Activated naive CD4-positive, alpha-beta T cell (primary cell): Measurements from ENCODE around the gene CHAC1.

Experiments
- DNase-seq, 4 experiments: peaks; one replicate each; lab custom pipeline; 2025; lab: John Stamatoyannopoulos, UW

The CHAC1 gene

DNA sequence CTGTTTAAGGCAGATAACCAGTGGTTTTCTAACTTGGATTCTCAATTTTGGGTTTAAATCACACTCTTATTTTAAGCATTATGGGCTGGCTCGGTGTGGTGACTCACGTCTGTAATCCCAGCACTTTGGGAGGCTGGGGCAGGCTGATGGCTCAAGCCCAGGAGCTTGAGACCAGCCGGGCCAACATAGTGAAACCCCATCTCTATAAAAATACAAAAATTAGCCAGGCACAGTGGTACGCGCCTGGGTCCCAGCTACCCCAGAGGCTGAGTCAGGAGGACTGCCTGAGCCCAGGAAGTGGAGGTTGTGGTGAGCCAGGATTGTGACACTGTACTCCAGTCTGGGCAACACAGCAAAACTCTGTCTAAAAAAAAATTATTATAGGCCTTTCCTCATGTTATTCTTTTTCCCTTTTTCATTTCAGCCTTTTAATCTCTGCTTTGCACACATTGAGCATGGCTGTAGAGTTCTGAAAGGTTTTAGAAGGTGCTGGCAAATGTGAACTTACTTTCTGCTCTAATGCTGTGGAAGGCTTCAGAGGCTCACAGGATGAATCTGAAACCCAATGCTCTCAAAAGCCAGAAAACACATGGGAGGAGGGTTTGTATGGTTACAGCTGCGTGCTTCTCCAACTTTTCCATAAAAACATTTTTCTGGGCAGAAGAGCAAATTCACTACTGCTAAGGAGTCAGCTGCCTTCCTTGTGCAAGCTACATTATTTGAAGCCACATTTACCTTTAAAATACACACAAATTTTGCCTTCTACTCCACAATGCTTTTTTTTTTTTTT is 32.5 kb downstream of the CHAC1 start:
- no peak for DNase-seq

- no peak for DNase-seq
These were observed 33.5 kb downstream of the CHAC1 start for GRCh38 chr15:40986820-40987219.

DNA sequence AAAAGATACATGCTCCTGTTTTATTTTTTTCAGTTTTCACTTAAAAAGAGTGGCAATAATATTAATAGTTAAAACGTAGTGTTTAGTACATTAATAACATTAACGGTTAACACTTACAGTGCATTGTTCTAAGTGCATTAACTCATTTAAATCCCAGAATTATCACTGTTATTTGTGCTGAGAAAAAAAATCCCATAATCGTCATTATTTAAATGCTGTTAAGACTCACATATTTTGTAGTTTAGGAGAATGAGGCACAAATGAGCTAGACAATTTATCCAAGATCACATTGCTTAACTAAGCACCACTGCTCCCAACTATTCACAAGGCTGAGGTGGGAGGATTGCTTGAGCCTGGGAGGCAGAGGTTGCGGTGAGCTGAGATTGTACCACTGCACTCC is 34.9 kb downstream of the CHAC1 start:
- no peak for DNase-seq

DNA sequence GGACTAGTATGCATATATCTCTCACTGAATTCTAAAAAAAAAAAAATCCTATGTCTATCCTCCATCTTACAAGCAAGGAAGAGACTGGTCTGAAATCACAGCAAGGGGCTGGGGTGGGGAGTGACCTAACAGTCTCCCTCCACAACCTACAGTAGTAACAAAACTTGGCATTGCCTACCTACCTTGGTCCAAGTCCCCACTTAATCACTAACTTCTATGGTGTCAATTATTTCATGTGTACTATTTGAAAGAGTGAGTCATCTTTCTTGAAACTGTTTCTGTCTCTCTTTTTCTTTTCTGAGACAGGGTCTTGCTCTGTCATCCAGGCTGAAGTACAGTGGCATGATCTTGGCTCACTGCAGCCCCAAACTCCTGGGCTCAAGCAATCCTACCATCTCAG is 36.8 kb downstream of the CHAC1 start:
- DNase-seq = no peak

DNA sequence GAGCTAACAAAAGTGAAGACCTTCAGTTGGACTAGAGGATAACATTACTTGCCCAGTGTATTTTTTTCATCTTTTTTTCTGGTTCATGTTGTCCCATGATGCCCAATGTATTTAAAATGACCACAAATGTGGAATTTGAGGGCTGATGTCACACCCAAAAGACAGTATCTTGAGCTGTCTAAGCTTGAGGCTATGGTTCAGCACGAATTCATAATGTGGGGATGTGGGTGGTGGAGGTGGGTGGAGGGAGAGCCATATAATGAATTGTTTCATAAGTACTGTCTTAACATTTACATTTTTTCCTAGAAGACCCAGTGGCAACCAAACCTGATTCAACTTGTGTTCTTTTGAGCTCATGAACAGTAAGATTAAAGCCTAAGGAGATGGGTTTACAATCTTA is 37.5 kb downstream of the CHAC1 start:
- no peak for DNase-seq

DNA sequence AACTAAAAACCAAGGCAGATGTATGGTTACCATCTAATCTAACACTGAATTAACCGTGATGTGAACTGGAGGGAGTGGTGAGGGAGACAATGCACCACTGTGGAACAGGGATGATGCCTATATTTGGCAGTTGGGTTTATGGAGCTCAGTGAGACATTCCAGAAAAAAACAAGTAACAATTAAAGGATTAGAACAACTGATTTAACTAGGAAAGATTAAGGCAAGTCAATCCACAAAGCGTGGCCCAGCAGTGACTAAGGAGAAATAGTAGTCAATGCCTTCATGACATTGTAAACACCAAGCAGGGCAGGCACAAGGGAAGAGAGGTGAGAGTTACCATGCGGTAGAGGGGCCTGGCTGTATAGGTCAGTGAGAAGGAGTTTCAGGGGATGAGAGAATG is 38.1 kb downstream of the CHAC1 start:
- no peak for DNase-seq

DNA sequence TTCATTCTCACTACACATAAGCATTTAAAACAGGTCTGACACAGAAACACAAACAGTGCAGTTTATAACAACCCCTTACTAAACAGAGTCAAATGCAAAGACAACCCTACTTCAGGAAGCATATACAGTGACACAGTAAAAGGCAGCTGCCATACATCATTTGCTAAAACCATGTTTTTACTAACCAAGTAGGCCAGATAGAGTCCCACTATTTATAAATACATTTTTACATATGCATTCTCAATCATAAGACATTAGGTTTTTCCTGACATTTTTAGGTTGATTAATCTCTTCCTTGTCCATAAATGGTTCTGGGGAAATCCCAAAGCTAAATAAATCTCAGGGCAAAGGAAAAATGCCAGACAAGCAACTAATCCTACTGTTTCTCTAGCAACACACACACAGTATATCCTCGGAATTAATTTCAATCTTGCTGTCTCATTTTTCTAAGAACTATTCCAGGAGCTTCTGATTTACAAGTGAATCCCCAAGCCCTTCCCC is 39.0 kb downstream of the CHAC1 start:
- no peak for DNase-seq

DNA sequence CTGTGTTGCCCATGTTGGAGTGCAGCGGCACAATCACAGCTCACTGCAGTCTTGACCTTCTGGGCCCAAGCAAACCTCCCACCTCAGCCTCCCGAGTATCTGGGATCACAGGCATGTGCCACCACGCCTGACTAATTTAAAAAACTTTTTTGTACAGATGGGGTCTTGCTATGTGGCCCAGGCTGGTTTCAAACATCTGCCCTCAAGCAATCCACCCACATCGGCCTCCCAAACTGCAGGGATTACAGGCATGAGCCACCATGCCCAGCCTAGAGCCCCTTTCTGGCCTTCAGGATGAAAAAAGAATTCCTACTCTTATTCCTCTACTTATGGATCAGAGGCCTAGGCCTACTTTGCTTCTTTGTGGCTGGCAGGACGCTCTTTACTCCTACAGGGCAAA is 39.6 kb downstream of the CHAC1 start:
- no peak for DNase-seq

- no peak for DNase-seq
These were observed 42.4 kb downstream of the CHAC1 start for GRCh38 chr15:40995656-40996055.

DNA sequence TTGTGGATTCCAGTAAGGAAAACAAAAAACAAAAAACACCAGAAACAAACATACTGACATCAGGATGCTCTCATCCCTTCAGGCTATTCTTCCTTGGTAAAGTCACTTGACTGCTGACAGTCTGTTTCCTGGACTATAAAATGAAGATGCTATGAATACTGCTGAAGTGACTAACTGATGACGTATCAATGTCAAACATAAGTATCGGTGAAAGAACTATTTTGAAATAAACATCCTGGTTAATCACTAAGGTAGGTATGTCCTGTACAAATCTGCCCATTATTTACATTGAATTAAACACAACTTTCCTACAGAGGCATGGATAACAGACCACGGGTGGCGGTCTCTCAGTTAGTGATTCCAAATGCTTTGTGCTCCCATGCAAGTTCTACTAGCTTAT is 45.9 kb downstream of the CHAC1 start:
- DNase-seq = no peak

- DNase-seq = no peak
These were observed 48.4 kb downstream of the CHAC1 start for GRCh38 chr15:41001524-41002214.

DNA sequence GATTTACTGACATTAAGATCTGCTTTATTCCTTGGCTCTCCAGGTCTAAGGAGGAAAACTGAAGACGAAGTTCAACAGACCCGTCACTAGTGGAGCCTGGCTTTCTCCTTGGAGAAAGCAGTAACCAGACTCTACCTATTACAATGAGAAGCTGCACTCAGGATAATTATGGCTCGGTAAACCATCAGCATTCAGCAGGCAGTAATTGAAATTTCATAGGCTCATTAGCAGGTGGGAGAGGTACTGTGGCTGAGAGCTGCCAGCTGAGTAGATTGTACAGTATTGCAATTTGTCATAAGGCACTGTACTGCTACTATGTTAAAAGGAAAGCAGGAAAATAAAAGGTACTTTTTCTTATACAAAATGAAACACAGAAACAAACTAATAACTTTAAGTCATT is 51.2 kb downstream of the CHAC1 start:
- no peak for DNase-seq
